ENCODE results near the gene ALX4.

ALX4 gene

DNA sequence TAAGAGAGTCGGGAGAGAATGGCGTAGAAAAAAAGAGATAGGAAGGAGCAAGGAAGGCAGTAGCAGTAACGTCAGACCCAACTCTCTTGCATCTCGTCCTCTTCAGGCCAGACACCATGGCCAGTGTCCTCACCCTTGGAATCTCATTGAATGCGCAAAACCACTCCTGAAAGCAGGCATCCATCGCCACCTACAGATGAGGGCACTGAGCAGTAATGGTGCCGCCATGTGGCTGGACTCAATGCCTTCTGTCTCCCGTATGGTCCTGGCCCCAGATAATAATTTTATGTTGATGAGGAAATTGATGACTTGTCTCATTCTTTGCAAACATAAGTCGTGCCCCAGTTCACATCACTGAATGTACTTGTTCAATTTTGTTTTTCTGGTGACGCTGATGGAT lies 17.8 kb upstream of the ALX4 start:
- no peak for DNase-seq
- Histone ChIP-seq H3K36me3 (no peaks in the 10 kb centered on the region), H3K27me3 (peaks cover 30% of the 10 kb centered on the region), H3K9me3 (no peaks in the 10 kb centered on the region), H3K4me3 (ENCODE audit: low read depth, low read length) (no peak overlapping the region), H3K4me1 (no peaks in the 10 kb centered on the region)
- TF ChIP-seq, protein P1, sequence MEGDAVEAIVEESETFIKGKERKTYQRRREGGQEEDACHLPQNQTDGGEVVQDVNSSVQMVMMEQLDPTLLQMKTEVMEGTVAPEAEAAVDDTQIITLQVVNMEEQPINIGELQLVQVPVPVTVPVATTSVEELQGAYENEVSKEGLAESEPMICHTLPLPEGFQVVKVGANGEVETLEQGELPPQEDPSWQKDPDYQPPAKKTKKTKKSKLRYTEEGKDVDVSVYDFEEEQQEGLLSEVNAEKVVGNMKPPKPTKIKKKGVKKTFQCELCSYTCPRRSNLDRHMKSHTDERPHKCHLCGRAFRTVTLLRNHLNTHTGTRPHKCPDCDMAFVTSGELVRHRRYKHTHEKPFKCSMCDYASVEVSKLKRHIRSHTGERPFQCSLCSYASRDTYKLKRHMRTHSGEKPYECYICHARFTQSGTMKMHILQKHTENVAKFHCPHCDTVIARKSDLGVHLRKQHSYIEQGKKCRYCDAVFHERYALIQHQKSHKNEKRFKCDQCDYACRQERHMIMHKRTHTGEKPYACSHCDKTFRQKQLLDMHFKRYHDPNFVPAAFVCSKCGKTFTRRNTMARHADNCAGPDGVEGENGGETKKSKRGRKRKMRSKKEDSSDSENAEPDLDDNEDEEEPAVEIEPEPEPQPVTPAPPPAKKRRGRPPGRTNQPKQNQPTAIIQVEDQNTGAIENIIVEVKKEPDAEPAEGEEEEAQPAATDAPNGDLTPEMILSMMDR (IDR thresholded peaks at IDR 0.05; ENCODE audit: low read depth, low read length): no peak

DNA sequence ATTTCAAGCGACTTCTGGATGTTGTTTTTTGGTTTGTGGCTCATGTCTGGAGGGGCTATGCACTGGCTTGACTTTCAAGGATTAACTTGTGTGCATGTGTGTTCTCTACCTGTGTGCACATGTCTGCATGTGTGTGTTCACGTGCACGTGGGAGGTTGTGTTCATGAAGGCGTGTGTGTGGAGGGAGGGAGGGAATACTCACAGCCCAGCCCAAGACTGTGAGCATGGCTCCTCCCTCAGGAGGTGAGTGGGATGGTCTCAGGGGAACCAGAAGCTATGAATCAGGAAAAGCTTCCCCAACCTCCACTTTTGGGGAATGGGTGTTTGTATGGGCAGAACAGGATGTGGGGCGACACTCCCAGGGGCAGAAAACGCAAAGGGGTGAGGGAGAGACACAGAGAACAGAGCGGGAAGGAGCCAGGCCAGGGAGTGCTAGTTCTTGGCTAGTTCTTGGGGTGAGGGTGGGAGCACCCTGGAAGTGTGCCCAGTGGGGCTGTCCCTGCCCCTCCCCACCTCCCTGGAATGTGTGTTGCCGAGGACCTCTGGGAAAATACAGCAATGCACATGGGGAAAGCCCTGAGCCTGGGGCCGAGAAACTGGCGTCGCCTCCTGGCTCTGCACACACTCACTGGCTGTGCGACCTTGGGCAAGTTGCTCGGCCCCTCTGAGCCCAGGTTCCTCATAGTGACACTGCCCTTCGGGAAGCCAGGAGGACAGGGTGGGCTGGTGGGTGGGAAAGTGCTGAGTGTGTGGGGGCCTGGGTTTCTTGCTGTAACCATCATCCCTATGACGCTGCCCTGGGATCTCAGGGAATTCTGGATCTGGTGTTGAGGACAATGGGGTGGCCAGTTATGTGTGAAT lies 16.9 kb upstream of the ALX4 start:
- H3K4me1 ChIP-seq: no peaks in the 10 kb centered on the region
- DNase-seq: no peak
- H3K36me3 ChIP-seq: no peaks in the 10 kb centered on the region
- H3K9me3 ChIP-seq: no peaks in the 10 kb centered on the region
- no peak overlapping the region for H3K4me3 ChIP-seq (ENCODE audit: low read depth, low read length)
- H3K27me3 ChIP-seq: peaks cover 36% of the 10 kb centered on the region
- TF ChIP-seq, protein P1 (IDR thresholded peaks at IDR 0.05; ENCODE audit: low read depth, low read length): no peak

GRCh38 chr11:44325698-44326097 lies 15.8 kb upstream of the ALX4 start:
- Histone ChIP-seq H3K4me3 (ENCODE audit: low read depth, low read length) (no peak overlapping the region), H3K27me3 (peaks cover 44% of the 10 kb centered on the region), H3K36me3 (no peaks in the 10 kb centered on the region), H3K9me3 (no peaks in the 10 kb centered on the region), H3K4me1 (no peaks in the 10 kb centered on the region)
- TF ChIP-seq, protein P1 (IDR thresholded peaks at IDR 0.05; ENCODE audit: low read depth, low read length): no peak
- no peak for DNase-seq

DNA sequence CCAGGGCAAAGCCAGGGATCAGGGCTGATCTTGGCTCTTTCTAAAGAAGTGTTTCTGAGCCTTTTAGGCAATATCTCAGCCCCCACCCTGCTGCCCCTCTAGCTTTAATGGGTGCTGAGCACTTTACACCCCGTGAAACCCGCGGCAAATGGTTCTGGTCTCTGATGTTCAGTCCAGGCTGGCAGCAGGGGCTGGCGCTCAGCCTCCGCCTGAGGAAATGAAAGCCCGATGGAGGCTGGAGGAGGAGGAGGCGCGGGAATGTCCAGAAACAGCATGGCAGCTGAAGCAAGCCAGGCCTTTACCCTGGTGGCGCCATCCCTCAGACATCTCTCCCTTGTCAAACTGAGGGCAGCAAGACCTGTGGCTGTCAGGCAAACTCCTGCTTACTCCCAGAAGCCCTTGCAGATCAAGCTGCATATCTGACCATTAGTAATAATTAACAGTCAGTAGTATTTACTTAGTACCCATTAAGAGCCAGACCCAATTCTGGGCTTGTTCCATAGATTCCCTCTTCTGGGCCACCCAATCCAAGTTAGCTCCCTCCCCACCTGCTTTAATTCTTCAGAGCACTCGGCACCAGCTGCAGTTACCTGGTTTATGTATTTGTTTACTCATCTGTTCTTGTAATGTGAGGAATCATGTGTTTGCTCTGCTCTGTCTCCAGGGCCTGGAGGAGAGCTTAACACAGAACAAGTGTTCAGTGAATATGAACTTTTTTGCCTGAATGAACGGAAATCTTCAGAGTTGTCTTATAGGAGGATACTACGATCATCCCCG lies 15.0 kb upstream of the ALX4 start:
- TF ChIP-seq, protein P1 (IDR thresholded peaks at IDR 0.05; ENCODE audit: low read depth, low read length): no peak
- no peak overlapping the region for H3K4me3 ChIP-seq (ENCODE audit: low read depth, low read length)
- DNase-seq: no peak
- H3K9me3 ChIP-seq: no peaks in the 10 kb centered on the region
- H3K36me3 ChIP-seq: no peaks in the 10 kb centered on the region
- no peaks in the 10 kb centered on the region for H3K4me1 ChIP-seq
- peaks cover 52% of the 10 kb centered on the region for H3K27me3 ChIP-seq

DNA sequence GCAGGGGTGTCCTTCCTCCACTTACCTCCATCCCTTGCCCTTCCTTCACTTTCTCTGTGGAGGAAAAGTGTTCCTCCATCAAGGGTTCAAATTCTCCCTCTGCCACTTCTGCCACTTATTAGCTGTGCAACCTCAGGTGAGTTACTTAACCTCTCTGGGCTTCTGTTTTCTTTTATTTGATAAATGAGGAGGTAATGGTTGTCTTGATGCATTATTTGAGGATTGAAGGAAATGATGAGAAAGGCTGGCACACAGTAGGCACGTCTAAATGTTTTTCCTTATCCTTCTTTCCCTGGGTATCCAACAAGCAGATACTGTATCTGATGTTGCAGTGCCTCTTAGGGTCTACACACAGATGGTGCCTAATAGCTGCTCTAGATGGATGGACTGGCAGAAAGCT lies 14.3 kb upstream of the ALX4 start:
- H3K9me3 ChIP-seq: no peaks in the 10 kb centered on the region
- no peaks in the 10 kb centered on the region for H3K36me3 ChIP-seq
- no peak for DNase-seq
- H3K27me3 ChIP-seq: peaks cover 55% of the 10 kb centered on the region
- H3K4me3 ChIP-seq (ENCODE audit: low read depth, low read length): no peak overlapping the region
- no peaks in the 10 kb centered on the region for H3K4me1 ChIP-seq
- TF ChIP-seq, protein P1 (IDR thresholded peaks at IDR 0.05; ENCODE audit: low read depth, low read length): no peak

- H3K27me3 ChIP-seq: peaks cover 74% of the 10 kb centered on the region
- H3K4me1 ChIP-seq: no peaks in the 10 kb centered on the region
- no peaks in the 10 kb centered on the region for H3K36me3 ChIP-seq
- TF ChIP-seq, protein P1 (IDR thresholded peaks at IDR 0.05; ENCODE audit: low read depth, low read length): no peak
- DNase-seq: no peak
- no peaks in the 10 kb centered on the region for H3K9me3 ChIP-seq
- no peak overlapping the region for H3K4me3 ChIP-seq (ENCODE audit: low read depth, low read length)
These were observed 12.3 kb upstream of the ALX4 start for GRCh38 chr11:44322243-44322642.
